Cardiac muscle cell (in vitro differentiated cells and primary cell): ENCODE results near the gene EPHB2. TPM values are rescaled to one million over a fixed set of nuclear protein-coding genes. Genes with fewer than 3 reads are reported as not detected.

Source experiments
- DNase-seq, 2 donors: peaks; one replicate each; pipeline versions ENCODE4 v3.0.0 to v3.0.0-alpha.2; 2010 to 2017; ENCODE audit warnings: low read depth in 1 of 2, low spot score in 1 of 2
- H3K27ac ChIP-seq: fragments of 200-600 bp; sonication (generic); 2 replicates; pipeline ENCODE4 v1.5.1; 2016
- H3K27me3 ChIP-seq: fragments of 200-600 bp; sonication (generic); 2 replicates; pipeline ENCODE4 v1.6.0; 2016; ENCODE audit warnings: control low read depth
- H3K36me3 ChIP-seq: fragments of 200-600 bp; sonication (generic); 2 replicates; pipeline ENCODE4 v1.5.1; 2016; ENCODE audit warnings: control low read depth
- H3K4me1 ChIP-seq: fragments of 200-600 bp; sonication (generic); 2 replicates; pipeline ENCODE4 v1.8.1; 2017; ENCODE audit warnings: low read depth, mild to moderate bottlenecking, mixed run types
- H3K4me3 ChIP-seq: fragments of 200-600 bp; sonication (generic); 2 replicates; pipeline ENCODE4 v1.5.1; 2016; ENCODE audit warnings: mild to moderate bottlenecking
- H3K9me3 ChIP-seq: fragments of 200-600 bp; sonication (generic); 2 replicates; pipeline ENCODE4 v1.5.1; 2017; ENCODE audit warnings: low read depth, mild to moderate bottlenecking, control low read depth
- polyA plus RNA-seq: library from polyadenylated mRNA; unstranded; fragments of >200 nt; fragmentation: Nextera tagmentation; extraction: Ambion mirVana; gene quantifications from 2 replicates; pipeline ENCODE4 v1.2.1, GENCODE V29; 2016
- total RNA-seq: library from RNA; depleted of rRNA; stranded (reverse); fragments of >200 nt; gene quantifications from 2 replicates; pipeline ENCODE4 v1.2.3, GENCODE V29; 2016
- TF ChIP-seq, protein P1 (sequence below): IDR thresholded peaks from 2 replicates; pipeline ENCODE4 v1.5.1; 2012; ENCODE audit warnings: low read depth, mild to moderate bottlenecking, low read length

Gene EPHB2
- total and polyA plus RNA-seq, 2 experiments from 2014 or later = 38.8 to 96.3 TPM

GRCh38 chr1:22676916-22677583, 33.6 kb upstream of the EPHB2 start:
- TF ChIP-seq, protein P1, sequence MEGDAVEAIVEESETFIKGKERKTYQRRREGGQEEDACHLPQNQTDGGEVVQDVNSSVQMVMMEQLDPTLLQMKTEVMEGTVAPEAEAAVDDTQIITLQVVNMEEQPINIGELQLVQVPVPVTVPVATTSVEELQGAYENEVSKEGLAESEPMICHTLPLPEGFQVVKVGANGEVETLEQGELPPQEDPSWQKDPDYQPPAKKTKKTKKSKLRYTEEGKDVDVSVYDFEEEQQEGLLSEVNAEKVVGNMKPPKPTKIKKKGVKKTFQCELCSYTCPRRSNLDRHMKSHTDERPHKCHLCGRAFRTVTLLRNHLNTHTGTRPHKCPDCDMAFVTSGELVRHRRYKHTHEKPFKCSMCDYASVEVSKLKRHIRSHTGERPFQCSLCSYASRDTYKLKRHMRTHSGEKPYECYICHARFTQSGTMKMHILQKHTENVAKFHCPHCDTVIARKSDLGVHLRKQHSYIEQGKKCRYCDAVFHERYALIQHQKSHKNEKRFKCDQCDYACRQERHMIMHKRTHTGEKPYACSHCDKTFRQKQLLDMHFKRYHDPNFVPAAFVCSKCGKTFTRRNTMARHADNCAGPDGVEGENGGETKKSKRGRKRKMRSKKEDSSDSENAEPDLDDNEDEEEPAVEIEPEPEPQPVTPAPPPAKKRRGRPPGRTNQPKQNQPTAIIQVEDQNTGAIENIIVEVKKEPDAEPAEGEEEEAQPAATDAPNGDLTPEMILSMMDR = no peak
- no peak for DNase-seq
- H3K4me1 ChIP-seq = peaks cover 6% of the 10 kb centered on the region
- no peaks in the 10 kb centered on the region for H3K27me3 ChIP-seq
- H3K36me3 ChIP-seq = no peaks in the 10 kb centered on the region
- H3K4me3 ChIP-seq = no peak overlapping the region
- no peaks in the 10 kb centered on the region for H3K9me3 ChIP-seq
- no peak overlapping the region for H3K27ac ChIP-seq

GRCh38 chr1:22677931-22678896, 32.4 kb upstream of the EPHB2 start:
- no peak overlapping the region for H3K27ac ChIP-seq
- H3K36me3 ChIP-seq = no peaks in the 10 kb centered on the region
- TF ChIP-seq, protein P1 = no peak
- H3K9me3 ChIP-seq = no peaks in the 10 kb centered on the region
- H3K27me3 ChIP-seq = no peaks in the 10 kb centered on the region
- H3K4me1 ChIP-seq = peaks cover 6% of the 10 kb centered on the region
- H3K4me3 ChIP-seq = no peak overlapping the region
- no peak for DNase-seq

DNA sequence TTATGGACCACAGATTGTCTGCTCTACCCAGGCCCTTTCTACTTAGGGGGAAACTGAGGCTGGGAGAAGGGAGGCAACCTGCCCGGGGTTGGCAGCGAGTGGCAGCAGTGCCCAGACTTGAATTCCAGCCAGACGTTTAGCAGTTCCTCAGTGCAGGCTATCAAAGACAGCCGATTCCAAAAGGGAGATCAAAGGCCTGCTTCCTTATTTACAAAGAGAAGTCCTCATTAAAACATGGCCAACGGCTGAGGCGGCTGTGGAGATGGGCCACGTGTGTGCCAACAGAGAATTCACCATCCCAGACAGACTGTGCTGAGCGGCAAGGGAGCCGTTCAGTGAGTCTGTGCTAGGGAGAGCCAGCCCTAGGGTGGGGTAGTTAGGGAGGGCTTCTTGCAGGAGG, 29.9 kb upstream of the EPHB2 start:
- no peak overlapping the region for H3K4me3 ChIP-seq
- no peak for DNase-seq
- peaks cover 12% of the 10 kb centered on the region for H3K4me1 ChIP-seq
- no peaks in the 10 kb centered on the region for H3K27me3 ChIP-seq
- H3K9me3 ChIP-seq = no peaks in the 10 kb centered on the region
- H3K27ac ChIP-seq = no peak overlapping the region
- TF ChIP-seq, protein P1 = no peak
- no peaks in the 10 kb centered on the region for H3K36me3 ChIP-seq

GRCh38 chr1:22681556-22682276, 28.9 kb upstream of the EPHB2 start:
- H3K9me3 ChIP-seq = no peaks in the 10 kb centered on the region
- TF ChIP-seq, protein P1 = no peak
- no peaks in the 10 kb centered on the region for H3K27me3 ChIP-seq
- peaks cover 17% of the 10 kb centered on the region for H3K4me1 ChIP-seq
- H3K36me3 ChIP-seq = no peaks in the 10 kb centered on the region
- H3K27ac ChIP-seq = no peak overlapping the region
- no peak overlapping the region for H3K4me3 ChIP-seq
- no peak for DNase-seq

DNA sequence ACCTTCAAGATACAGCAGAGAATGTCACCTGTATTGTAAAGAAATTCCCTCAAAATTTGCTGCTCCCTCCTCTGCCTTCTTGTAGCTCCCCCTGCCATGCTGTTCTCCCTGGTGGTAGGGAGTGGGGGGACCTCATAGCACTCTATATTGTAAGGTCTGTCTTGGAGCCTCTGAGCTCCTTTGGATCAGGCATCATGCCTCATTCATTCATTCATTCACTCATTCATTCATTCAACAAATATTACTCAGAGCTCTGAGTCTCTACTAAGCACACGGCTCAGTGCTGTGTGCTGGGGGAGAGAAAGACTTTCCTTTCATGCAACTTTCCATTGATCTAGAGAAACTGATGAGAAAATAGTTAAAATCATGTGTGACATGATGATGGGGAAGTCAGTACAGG, 27.1 kb upstream of the EPHB2 start:
- Histone ChIP-seq H3K9me3 (no peaks in the 10 kb centered on the region), H3K36me3 (no peaks in the 10 kb centered on the region), H3K4me3 (no peak overlapping the region), H3K27me3 (no peaks in the 10 kb centered on the region), H3K4me1 (peaks cover 17% of the 10 kb centered on the region), H3K27ac (no peak overlapping the region)
- TF ChIP-seq, protein P1 = no peak
- no peak for DNase-seq
